ENCODE data around the gene ENTPD1. TPM values are rescaled to one million over a fixed set of nuclear protein-coding genes. Genes with fewer than 3 reads are reported as not detected.
"Not testable (repeated sequence)": the region's sequence is repeated elsewhere in the genome, so short reads cannot be mapped to it uniquely, and the experiment has no call there.

Gene ENTPD1
- total RNA-seq, 2 experiments from 2014 or later, result 10.9 to 11.6 TPM

- peak overlapping the region; percentile 17 for H3K27ac Mint-ChIP-seq
- H3K4me1 Mint-ChIP-seq, result peaks cover 15% of the 10 kb centered on the region
- peaks cover 3% of the 10 kb centered on the region for H3K27me3 Mint-ChIP-seq
- no peak for ATAC-seq (ENCODE audit: low read depth)
- no peak overlapping the region for H3K4me3 Mint-ChIP-seq
- POLR2A ChIA-PET, result no interaction called here
- no peak for DNase-seq
- peaks cover 57% of the 10 kb centered on the region for H3K36me3 Mint-ChIP-seq
- H3K9me3 Mint-ChIP-seq, result peaks cover 21% of the 10 kb centered on the region
Measured at GRCh38 chr10:95770084-95770720, 14.2 kb downstream of the ENTPD1 start.

GRCh38 chr10:95773454-95773853 lies 17.5 kb downstream of the ENTPD1 start:
- H3K9me3 Mint-ChIP-seq, result peaks cover 21% of the 10 kb centered on the region
- H3K27me3 Mint-ChIP-seq; H3K4me3 Mint-ChIP-seq; ATAC-seq (ENCODE audit: low read depth); DNase-seq; H3K27ac Mint-ChIP-seq; POLR2A ChIA-PET: not testable (repeated sequence)
- peaks cover 41% of the 10 kb centered on the region for H3K36me3 Mint-ChIP-seq
- H3K4me1 Mint-ChIP-seq, result peaks cover 10% of the 10 kb centered on the region

DNA sequence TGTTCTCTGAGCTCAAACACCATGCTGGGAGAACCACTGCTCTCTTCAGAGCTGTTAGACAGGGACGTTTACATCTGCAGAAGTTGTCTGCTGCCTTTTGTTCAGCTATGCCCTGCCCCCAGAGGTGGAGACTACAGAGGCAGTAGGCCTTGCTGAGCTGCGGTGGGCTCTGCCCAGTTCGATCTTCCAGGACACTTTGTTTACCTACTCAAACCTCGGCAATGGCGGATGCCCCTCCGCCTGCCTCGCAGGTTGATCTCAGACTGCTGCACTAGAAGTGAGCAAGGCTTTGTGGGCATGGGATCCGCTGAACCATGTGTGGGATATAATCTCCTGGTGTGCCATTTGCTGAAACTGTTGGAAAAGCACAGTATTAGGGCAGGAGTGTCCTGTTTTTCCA lies 21.7 kb downstream of the ENTPD1 start:
- H3K4me3 Mint-ChIP-seq; ATAC-seq (ENCODE audit: low read depth); DNase-seq; H3K4me1 Mint-ChIP-seq; POLR2A ChIA-PET; H3K27ac Mint-ChIP-seq: not testable (repeated sequence)
- peaks cover 26% of the 10 kb centered on the region for H3K36me3 Mint-ChIP-seq
- peaks cover 12% of the 10 kb centered on the region for H3K9me3 Mint-ChIP-seq
- H3K27me3 Mint-ChIP-seq, result peaks cover 23% of the 10 kb centered on the region

DNA sequence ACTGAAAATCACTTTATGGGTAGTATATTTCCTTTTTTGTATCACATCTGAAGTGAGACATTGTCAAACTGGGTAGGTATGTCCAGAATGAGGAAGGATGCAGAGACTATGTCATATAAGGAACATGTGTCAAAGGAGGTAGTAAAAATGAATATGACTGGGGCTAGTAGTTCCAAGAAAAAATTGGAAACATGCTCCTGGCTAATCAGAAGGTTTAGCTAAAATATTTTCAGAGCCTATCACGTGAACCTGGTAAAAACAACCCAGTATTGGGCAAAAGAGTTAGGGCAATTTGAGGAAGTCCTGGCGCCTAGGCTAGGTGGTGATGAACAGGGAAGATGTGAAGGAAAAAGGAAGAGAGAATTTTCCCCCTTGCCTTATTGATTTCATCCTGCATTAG lies 26.4 kb downstream of the ENTPD1 start:
- peaks cover 3% of the 10 kb centered on the region for H3K9me3 Mint-ChIP-seq
- no peak overlapping the region for H3K27ac Mint-ChIP-seq
- POLR2A ChIA-PET, result interaction anchor here (1.7 kb wide), 1 partner anchor 50 kb away, joined by 4 read pairs; no protein-coding TSS in a partner anchor
- peaks cover 45% of the 10 kb centered on the region for H3K4me1 Mint-ChIP-seq
- ATAC-seq (ENCODE audit: low read depth) (no peak), DNase-seq (no peak)
- peaks cover 8% of the 10 kb centered on the region for H3K36me3 Mint-ChIP-seq
- peaks cover 35% of the 10 kb centered on the region for H3K27me3 Mint-ChIP-seq
- H3K4me3 Mint-ChIP-seq, result no peak overlapping the region

DNA sequence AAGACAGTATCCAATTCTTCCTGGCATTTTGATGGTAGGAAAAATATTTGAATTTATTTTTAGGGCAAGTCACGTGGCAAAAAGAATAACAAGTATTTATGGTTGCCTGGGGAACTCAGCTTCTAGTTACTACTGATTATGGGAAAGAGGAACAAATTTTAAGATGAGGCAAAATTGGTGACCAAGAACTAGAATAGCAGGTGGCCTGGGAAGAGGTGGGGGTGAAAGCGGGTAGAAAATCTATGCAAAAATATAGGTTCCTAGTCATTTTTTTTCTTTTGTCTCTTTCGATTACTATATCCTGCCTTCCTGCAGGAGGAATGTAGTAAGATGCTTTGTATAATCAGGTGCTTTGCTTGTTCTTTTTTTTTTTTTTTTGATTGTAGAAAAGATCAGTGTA lies 27.8 kb downstream of the ENTPD1 start:
- peaks cover under 1% of the 10 kb centered on the region for H3K9me3 Mint-ChIP-seq
- no peak overlapping the region for H3K27ac Mint-ChIP-seq
- peaks cover 49% of the 10 kb centered on the region for H3K4me1 Mint-ChIP-seq
- no peak for DNase-seq
- no peak overlapping the region for H3K4me3 Mint-ChIP-seq
- POLR2A ChIA-PET, result interaction anchor here (1.7 kb wide), 1 partner anchor 48 kb away, joined by 4 read pairs; no protein-coding TSS in a partner anchor
- no peak for ATAC-seq (ENCODE audit: low read depth)
- peaks cover 10% of the 10 kb centered on the region for H3K36me3 Mint-ChIP-seq
- H3K27me3 Mint-ChIP-seq, result peaks cover 34% of the 10 kb centered on the region

- Mint-ChIP-seq H3K4me3 (peak overlapping the region; percentile 1), H3K9me3 (peaks cover 2% of the 10 kb centered on the region), H3K27me3 (peaks cover 30% of the 10 kb centered on the region), H3K36me3 (peaks cover 9% of the 10 kb centered on the region), H3K4me1 (peaks cover 49% of the 10 kb centered on the region), H3K27ac (peak overlapping the region; percentile 55)
- POLR2A ChIA-PET, result interaction anchor here (0.7 to 1.7 kb wide), 2 partner anchors 48 kb away, joined by 3 to 4 read pairs; no protein-coding TSS in a partner anchor
- DNase-seq (no peak), ATAC-seq (ENCODE audit: low read depth) (no peak)
Measured at GRCh38 chr10:95784279-95784913, 28.4 kb downstream of the ENTPD1 start.

- H3K4me3 Mint-ChIP-seq, result peak overlapping the region; percentile 61
- POLR2A ChIA-PET, result interaction anchor here (0.7 kb wide), 2 partner anchors 28 to 47 kb away, joined by 3 read pairs; no protein-coding TSS in a partner anchor
Measured at GRCh38 chr10:95785317-95785716, 29.4 kb downstream of the ENTPD1 start.

GRCh38 chr10:95785942-95786669 lies 30.1 kb downstream of the ENTPD1 start:
- POLR2A ChIA-PET, result interaction anchor here (1.4 kb wide), 1 partner anchor 46 kb away, joined by 5 read pairs; no protein-coding TSS in a partner anchor
- H3K4me3 Mint-ChIP-seq, result peak overlapping the region; percentile 61
- no peak for DNase-seq
- peaks cover 57% of the 10 kb centered on the region for H3K4me1 Mint-ChIP-seq
- peak overlapping the region; percentile 78 for H3K27ac Mint-ChIP-seq
- peaks cover 22% of the 10 kb centered on the region for H3K27me3 Mint-ChIP-seq
- peaks cover 16% of the 10 kb centered on the region for H3K36me3 Mint-ChIP-seq
- H3K9me3 Mint-ChIP-seq, result peaks cover 2% of the 10 kb centered on the region
- ATAC-seq (ENCODE audit: low read depth), result peak; percentile 53

More at GRCh38 chr10:95785317-95785716, 29.4 kb downstream of the ENTPD1 start:
- H3K4me1 Mint-ChIP-seq, result peaks cover 53% of the 10 kb centered on the region
- DNase-seq, result no peak
- H3K36me3 Mint-ChIP-seq, result peaks cover 12% of the 10 kb centered on the region
- peak; percentile 41 for ATAC-seq (ENCODE audit: low read depth)
- H3K27ac Mint-ChIP-seq, result peak overlapping the region; percentile 78
- peaks cover 30% of the 10 kb centered on the region for H3K27me3 Mint-ChIP-seq
- H3K9me3 Mint-ChIP-seq, result peaks cover 2% of the 10 kb centered on the region

DNA sequence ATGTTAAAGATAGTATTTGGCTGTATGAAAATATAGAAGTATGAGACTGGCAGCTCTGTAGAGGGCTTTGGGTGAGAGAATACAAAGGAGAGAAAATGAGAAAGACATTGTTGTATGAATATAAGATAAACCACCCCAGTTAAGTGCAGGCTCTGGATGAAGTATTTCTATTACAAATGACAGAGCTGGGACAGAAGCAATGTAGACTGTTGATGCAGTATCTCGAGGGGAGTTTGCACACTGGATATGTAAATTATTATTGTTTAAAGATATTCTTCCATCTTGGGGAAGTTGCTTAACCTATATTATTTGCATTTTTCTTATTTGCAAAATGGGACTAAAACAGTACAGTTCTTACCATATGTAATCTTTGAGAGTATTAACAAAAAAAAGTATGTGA lies 31.5 kb downstream of the ENTPD1 start:
- peaks cover 2% of the 10 kb centered on the region for H3K9me3 Mint-ChIP-seq
- peaks cover 19% of the 10 kb centered on the region for H3K36me3 Mint-ChIP-seq
- DNase-seq, result no peak
- no peak overlapping the region for H3K4me3 Mint-ChIP-seq
- H3K27me3 Mint-ChIP-seq, result peaks cover 16% of the 10 kb centered on the region
- peak overlapping the region; percentile 17 for H3K27ac Mint-ChIP-seq
- no peak for ATAC-seq (ENCODE audit: low read depth)
- POLR2A ChIA-PET, result interaction anchor here (1.4 kb wide), 1 partner anchor 45 kb away, joined by 5 read pairs; no protein-coding TSS in a partner anchor
- H3K4me1 Mint-ChIP-seq, result peaks cover 66% of the 10 kb centered on the region

DNA sequence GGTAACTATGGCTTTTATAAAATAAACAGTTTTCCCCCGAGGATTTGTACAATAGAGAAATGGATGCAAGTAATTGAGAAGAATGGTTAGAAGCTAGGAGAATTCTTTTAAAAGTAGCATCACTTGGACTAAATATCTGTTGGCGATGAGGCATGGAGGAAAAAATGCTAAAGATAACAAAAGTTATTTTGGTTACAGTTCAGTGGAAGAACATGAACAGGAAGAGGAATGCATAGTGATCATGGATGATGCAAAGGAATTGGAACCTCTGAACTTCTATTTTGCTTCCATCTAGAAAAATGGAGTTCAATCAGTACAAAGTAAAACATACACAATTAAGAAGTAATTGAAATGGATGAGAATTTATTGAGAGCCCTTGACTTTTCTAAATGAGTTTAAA lies 32.9 kb downstream of the ENTPD1 start:
- POLR2A ChIA-PET, result no interaction called here
- Mint-ChIP-seq H3K27ac (no peak overlapping the region), H3K4me3 (no peak overlapping the region), H3K36me3 (peaks cover 19% of the 10 kb centered on the region), H3K27me3 (peaks cover 4% of the 10 kb centered on the region), H3K9me3 (peaks cover 2% of the 10 kb centered on the region), H3K4me1 (peaks cover 64% of the 10 kb centered on the region)
- ATAC-seq (ENCODE audit: low read depth) (no peak), DNase-seq (no peak)

GRCh38 chr10:95789902-95790301 lies 33.9 kb downstream of the ENTPD1 start:
- Mint-ChIP-seq H3K27me3 (peaks cover 2% of the 10 kb centered on the region), H3K4me3 (peak overlapping the region; percentile 9), H3K9me3 (peaks cover 2% of the 10 kb centered on the region), H3K36me3 (peaks cover 20% of the 10 kb centered on the region), H3K27ac (no peak overlapping the region), H3K4me1 (peaks cover 65% of the 10 kb centered on the region)
- ATAC-seq (ENCODE audit: low read depth), result no peak
- DNase-seq, result no peak
- POLR2A ChIA-PET, result no interaction called here

GRCh38 chr10:95790982-95791381 lies 35.0 kb downstream of the ENTPD1 start:
- no peak for DNase-seq
- POLR2A ChIA-PET, result no interaction called here
- no peak for ATAC-seq (ENCODE audit: low read depth)
- Mint-ChIP-seq H3K4me3 (no peak overlapping the region), H3K4me1 (peaks cover 57% of the 10 kb centered on the region), H3K36me3 (peaks cover 21% of the 10 kb centered on the region), H3K27me3 (peaks cover 2% of the 10 kb centered on the region), H3K9me3 (peaks cover 2% of the 10 kb centered on the region), H3K27ac (peak overlapping the region; percentile 50)

- H3K4me3 Mint-ChIP-seq, result no peak overlapping the region
- peaks cover 2% of the 10 kb centered on the region for H3K27me3 Mint-ChIP-seq
- peak overlapping the region; percentile 77 for H3K27ac Mint-ChIP-seq
- POLR2A ChIA-PET, result no interaction called here
- ATAC-seq (ENCODE audit: low read depth) (no peak), DNase-seq (no peak)
- peaks cover 22% of the 10 kb centered on the region for H3K36me3 Mint-ChIP-seq
- peaks cover 2% of the 10 kb centered on the region for H3K9me3 Mint-ChIP-seq
- H3K4me1 Mint-ChIP-seq, result peaks cover 57% of the 10 kb centered on the region
Measured at GRCh38 chr10:95791425-95791979, 35.5 kb downstream of the ENTPD1 start.

Data from activated naive CD8-positive, alpha-beta T cell treated with anti-CD3 and anti-CD28 coated beads, Interleukin-2, amount 10 ng/mL, durations not matched to agents 7 days and 5 days (primary cell).